HEK293 (cell line): ENCODE measurements around the gene AXIN1.

Source experiments
- CTCF ChIA-PET: fragments of 350-600 bp; formaldehyde crosslinking; extraction: SDS; loops from one replicate; lab custom pipeline; 2021; ENCODE audit warnings: antibody characterized with exemption; lab: Yijun Ruan, JAX
- POLR2A ChIA-PET: fragments of 300-600 bp; formaldehyde crosslinking; extraction: SDS; loops from one replicate; lab custom pipeline; 2020; ENCODE audit warnings: antibody characterized with exemption, inconsistent platforms; lab: Yijun Ruan, JAX
- H3K27ac ChIP-seq: fragments of 200-500 bp; sonication (Bioruptor generic); 2 replicates; pipeline ENCODE4 v1.5.1; 2014; ENCODE audit warnings: low read depth, low read length, control low read depth, inconsistent platforms; ENCODE audit errors: extremely low read depth
- H3K36me3 ChIP-seq, 2 experiments: fragments of 200-500 bp in 1 of 2; sonication (Bioruptor generic) in 1 of 2; 1 replicate in 1 of 2; 2 replicates in 1 of 2; pipeline ENCODE4 v1.5.1; 2014 to 2017; ENCODE audit warnings: inconsistent platforms in 2 of 2, low read length in 2 of 2; ENCODE audit not compliant: control insufficient read depth in 2 of 2, insufficient read depth in 1 of 2
- H3K4me1 ChIP-seq: fragments of 200-500 bp; sonication (Bioruptor generic); 2 replicates; pipeline ENCODE4 v1.5.1; 2014; ENCODE audit warnings: mild to moderate bottlenecking, low read length, inconsistent platforms; ENCODE audit not compliant: control insufficient read depth, insufficient read depth
- H3K4me3 ChIP-seq: 2 replicates; pipeline ENCODE4 v1.5.1; 2011; ENCODE audit warnings: low read depth, mild to moderate bottlenecking, control low read depth, low read length, moderate library complexity
- H3K9me3 ChIP-seq: fragments of 200-500 bp; sonication (Bioruptor generic); 2 replicates; pipeline ENCODE4 v1.5.1; 2014; ENCODE audit warnings: low read depth, low read length, inconsistent platforms; ENCODE audit not compliant: control insufficient read depth, insufficient read depth
- BCL11A ChIP-seq: fragments of 450-650 bp; formaldehyde crosslinking; IDR thresholded peaks from 2 replicates; pipeline ENCODE4 v1.5.1; 2016; ENCODE audit warnings: low read depth, missing biosample characterization, missing genetic modification characterization
- HOXA7 ChIP-seq: sonication (generic); formaldehyde crosslinking; IDR thresholded peaks from 2 replicates; pipeline ENCODE4 v1.8.1; 2022; ENCODE audit warnings: missing genetic modification reagents, borderline replicate concordance
- IKZF3 ChIP-seq: fragments of 450-650 bp; IDR thresholded peaks from 2 replicates; pipeline ENCODE4 v1.5.0; 2018; ENCODE audit warnings: missing biosample characterization, mild to moderate bottlenecking, missing genetic modification characterization, moderate library complexity
- KLF16 ChIP-seq: fragments of 450-650 bp; formaldehyde crosslinking; IDR thresholded peaks from 2 replicates; pipeline ENCODE4 v1.5.1; 2017; ENCODE audit warnings: missing biosample characterization, missing genetic modification characterization
- KLF8 ChIP-seq: fragments of 450-650 bp; formaldehyde crosslinking; IDR thresholded peaks from 2 replicates; pipeline ENCODE4 v1.5.1; 2016; ENCODE audit warnings: missing biosample characterization, missing genetic modification characterization
- PATZ1 ChIP-seq: fragments of 450-650 bp; formaldehyde crosslinking; IDR thresholded peaks from 2 replicates; pipeline ENCODE4 v1.5.1; 2016; ENCODE audit warnings: missing biosample characterization, missing genetic modification characterization
- SP2 ChIP-seq: fragments of 450-650 bp; formaldehyde crosslinking; IDR thresholded peaks from 2 replicates; pipeline ENCODE4 v1.5.1; 2016; ENCODE audit warnings: missing biosample characterization, missing genetic modification characterization
- SP3 ChIP-seq: fragments of 450-650 bp; formaldehyde crosslinking; IDR thresholded peaks from 2 replicates; pipeline ENCODE4 v1.5.1; 2016; ENCODE audit warnings: missing biosample characterization, missing genetic modification characterization
- YY2 ChIP-seq: fragments of 450-650 bp; formaldehyde crosslinking; IDR thresholded peaks from 2 replicates; pipeline ENCODE4 v1.5.1; 2016; ENCODE audit warnings: missing biosample characterization, missing genetic modification characterization
- ZBTB1 ChIP-seq: fragments of 450-650 bp; formaldehyde crosslinking; IDR thresholded peaks from 2 replicates; pipeline ENCODE4 v1.5.1; 2016; ENCODE audit warnings: missing biosample characterization, missing genetic modification characterization
- ZBTB8A ChIP-seq: fragments of 450-650 bp; formaldehyde crosslinking; IDR thresholded peaks from 2 replicates; pipeline ENCODE4 v1.5.1; 2016; ENCODE audit warnings: missing biosample characterization, missing genetic modification characterization
- ZFHX2 ChIP-seq: fragments of 450-650 bp; formaldehyde crosslinking; conservative IDR thresholded peaks from 2 replicates; pipeline ENCODE4 v1.5.1; 2016; ENCODE audit warnings: missing biosample characterization, missing genetic modification characterization
- ZFP37 ChIP-seq: fragments of 450-650 bp; formaldehyde crosslinking; IDR thresholded peaks from 2 replicates; pipeline ENCODE4 v1.5.1; 2016; ENCODE audit warnings: missing biosample characterization, missing genetic modification characterization
- ZNF133 ChIP-seq: fragments of 450-650 bp; formaldehyde crosslinking; IDR thresholded peaks from 2 replicates; pipeline ENCODE4 v1.5.1; 2016; ENCODE audit warnings: missing biosample characterization, missing genetic modification characterization
- ZNF169 ChIP-seq: fragments of 450-650 bp; formaldehyde crosslinking; IDR thresholded peaks from 2 replicates; pipeline ENCODE4 v1.5.1; 2016; ENCODE audit warnings: missing biosample characterization, missing genetic modification characterization
- ZNF214 ChIP-seq: fragments of 450-650 bp; formaldehyde crosslinking; IDR thresholded peaks from 2 replicates; pipeline ENCODE4 v1.5.1; 2017; ENCODE audit warnings: missing biosample characterization, mild to moderate bottlenecking, missing genetic modification characterization, borderline replicate concordance
- ZNF404 ChIP-seq: fragments of 450-650 bp; formaldehyde crosslinking; IDR thresholded peaks from 2 replicates; pipeline ENCODE4 v1.5.1; 2017; ENCODE audit warnings: missing biosample characterization, missing genetic modification characterization
- ZNF596 ChIP-seq: fragments of 450-650 bp; IDR thresholded peaks from 2 replicates; pipeline ENCODE4 v1.5.0; 2018; ENCODE audit warnings: missing biosample characterization, mild to moderate bottlenecking, missing genetic modification characterization, moderate library complexity
- ZNF654 ChIP-seq: fragments of 450-650 bp; formaldehyde crosslinking; IDR thresholded peaks from 2 replicates; pipeline ENCODE4 v1.5.1; 2016; ENCODE audit warnings: low read depth, missing biosample characterization, missing genetic modification characterization
- ZNF792 ChIP-seq: fragments of 450-650 bp; formaldehyde crosslinking; IDR thresholded peaks from 2 replicates; pipeline ENCODE4 v1.5.1; 2016; ENCODE audit warnings: missing biosample characterization, missing genetic modification characterization
- ZSCAN23 ChIP-seq: fragments of 450-650 bp; formaldehyde crosslinking; IDR thresholded peaks from 2 replicates; pipeline ENCODE4 v1.5.1; 2016; ENCODE audit warnings: missing biosample characterization, missing genetic modification characterization
- TF ChIP-seq, protein P1 (sequence below): fragments of 450-650 bp; formaldehyde crosslinking; IDR thresholded peaks from 2 replicates; pipeline ENCODE4 v1.5.1; 2016; ENCODE audit warnings: missing biosample characterization, missing genetic modification characterization
- TF ChIP-seq, protein P2 (sequence below): fragments of 450-650 bp; formaldehyde crosslinking; IDR thresholded peaks from 2 replicates; pipeline ENCODE4 v1.5.1; 2016; ENCODE audit warnings: missing biosample characterization, missing genetic modification characterization
- TF ChIP-seq, protein P3 (sequence below): fragments of 450-650 bp; formaldehyde crosslinking; IDR thresholded peaks from 2 replicates; pipeline ENCODE4; 2016; ENCODE audit warnings: missing biosample characterization, missing genetic modification characterization
- TF ChIP-seq, protein P4 (sequence below): sonication (generic); formaldehyde crosslinking; IDR thresholded peaks from 2 replicates; pipeline ENCODE4 v1.8.1; 2022; ENCODE audit warnings: mild to moderate bottlenecking, moderate library complexity, missing genetic modification reagents

The AXIN1 gene

DNA sequence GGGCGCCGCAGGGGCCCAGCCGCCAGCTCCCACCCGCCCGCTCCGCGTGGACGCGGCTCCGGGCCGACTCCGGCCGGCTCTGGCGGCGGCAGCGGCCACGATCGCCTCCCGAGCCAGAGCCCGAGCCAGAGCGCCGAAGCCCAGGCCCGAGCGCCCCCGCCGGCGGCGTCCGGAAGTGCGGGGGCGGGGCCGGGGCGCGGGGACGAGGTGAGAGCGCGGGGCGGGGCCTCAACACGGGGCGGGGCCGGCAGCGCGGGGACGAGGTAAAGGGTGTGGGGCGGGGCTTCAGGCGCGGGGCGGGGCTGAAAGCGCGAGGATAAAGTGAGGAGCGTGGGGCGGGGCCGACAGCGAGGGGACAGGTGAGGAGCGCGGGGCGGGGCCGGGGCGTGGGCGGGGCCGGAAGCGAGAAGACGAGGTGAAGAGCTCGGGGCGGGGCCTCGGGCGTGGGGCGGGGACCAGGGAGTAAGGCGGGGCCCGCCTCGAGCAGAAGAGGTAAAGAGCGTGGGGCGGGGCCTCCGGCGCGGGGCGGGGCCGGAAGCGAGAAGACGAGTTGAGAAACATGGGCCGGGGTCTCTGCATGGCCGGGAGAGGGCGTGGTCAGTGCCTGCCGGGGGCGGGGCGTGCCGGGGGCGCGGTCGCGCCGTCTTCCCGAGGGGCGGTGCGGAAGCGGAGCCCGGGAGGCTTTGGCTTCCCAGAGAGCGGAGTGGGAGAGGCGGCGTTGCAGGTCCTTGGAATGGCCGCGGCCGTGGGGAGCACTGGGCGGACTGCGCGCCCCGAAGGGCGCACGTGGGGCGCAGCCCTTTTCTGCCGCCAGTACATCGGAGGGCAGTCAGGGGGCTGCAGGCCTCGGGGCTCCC is at the start of gene AXIN1:
Gene AXIN1 (minus strand): TSS at position 177 of the 857 bp plus-strand sequence. CDS start 5,698 bp downstream, outside the sequence.
- H3K9me3 ChIP-seq: no peaks in the 10 kb centered on the region
- POLR2A ChIA-PET: interaction anchor here (0.5 to 1.8 kb wide), 28 partner anchors 9 to 793 kb away, joined by 3 to 31 read pairs (median 5); partner anchors contain the start of genes ANTKMT, LUC7L, MRPL28 and POLR3K
- CTCF ChIA-PET: interaction anchor here (0.7 to 1.8 kb wide), 3 partner anchors 9 to 129 kb away, joined by 3 to 5 read pairs (median 4); partner anchors contain the start of gene FAM234A
- peak within 1 kb of the TSS; percentile 72; the same call in 1 of the 2 replicates for H3K27ac ChIP-seq
- peak within 1 kb of the TSS; percentile 51 for H3K4me3 ChIP-seq
- H3K4me1 ChIP-seq: peaks cover 2% of the 10 kb centered on the region; the same call in 1 of the 2 replicates
- peaks cover 0 to 12% of the 10 kb centered on the region in 2 experiments; a peak in 2 of 3 replicates for H3K36me3 ChIP-seq
- TF ChIP-seq, protein P1, sequence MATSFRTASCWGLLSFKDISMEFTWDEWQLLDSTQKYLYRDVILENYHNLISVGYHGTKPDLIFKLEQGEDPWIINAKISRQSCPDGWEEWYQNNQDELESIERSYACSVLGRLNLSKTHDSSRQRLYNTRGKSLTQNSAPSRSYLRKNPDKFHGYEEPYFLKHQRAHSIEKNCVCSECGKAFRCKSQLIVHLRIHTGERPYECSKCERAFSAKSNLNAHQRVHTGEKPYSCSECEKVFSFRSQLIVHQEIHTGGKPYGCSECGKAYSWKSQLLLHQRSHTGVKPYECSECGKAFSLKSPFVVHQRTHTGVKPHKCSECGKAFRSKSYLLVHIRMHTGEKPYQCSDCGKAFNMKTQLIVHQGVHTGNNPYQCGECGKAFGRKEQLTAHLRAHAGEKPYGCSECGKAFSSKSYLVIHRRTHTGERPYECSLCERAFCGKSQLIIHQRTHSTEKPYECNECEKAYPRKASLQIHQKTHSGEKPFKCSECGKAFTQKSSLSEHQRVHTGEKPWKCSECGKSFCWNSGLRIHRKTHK (tag by site-specific recombination): no peak
- no peak for TF ChIP-seq ZNF404
- TF ChIP-seq, protein P2, sequence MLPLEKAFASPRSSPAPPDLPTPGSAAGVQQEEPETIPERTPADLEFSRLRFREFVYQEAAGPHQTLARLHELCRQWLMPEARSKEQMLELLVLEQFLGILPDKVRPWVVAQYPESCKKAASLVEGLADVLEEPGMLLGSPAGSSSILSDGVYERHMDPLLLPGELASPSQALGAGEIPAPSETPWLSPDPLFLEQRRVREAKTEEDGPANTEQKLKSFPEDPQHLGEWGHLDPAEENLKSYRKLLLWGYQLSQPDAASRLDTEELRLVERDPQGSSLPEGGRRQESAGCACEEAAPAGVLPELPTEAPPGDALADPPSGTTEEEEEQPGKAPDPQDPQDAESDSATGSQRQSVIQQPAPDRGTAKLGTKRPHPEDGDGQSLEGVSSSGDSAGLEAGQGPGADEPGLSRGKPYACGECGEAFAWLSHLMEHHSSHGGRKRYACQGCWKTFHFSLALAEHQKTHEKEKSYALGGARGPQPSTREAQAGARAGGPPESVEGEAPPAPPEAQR: no peak
- no peak for TF ChIP-seq YY2 (tag by site-specific recombination)
- TF ChIP-seq ZNF133 (tag by site-specific recombination): no peak
- TF ChIP-seq ZNF169 (tag by site-specific recombination): no peak
- peak; percentile 97 for TF ChIP-seq SP3 (tag by site-specific recombination)
- TF ChIP-seq ZFP37 (tag by site-specific recombination): no peak
- no peak for TF ChIP-seq ZNF596 (tag by site-specific recombination)
- peak; percentile 86 for TF ChIP-seq SP2 (tag by site-specific recombination)
- peak; percentile 40; the same call in 1 of the 2 replicates for TF ChIP-seq ZFHX2
- no peak for TF ChIP-seq HOXA7 (CRISPR knock-in tag)
- TF ChIP-seq ZNF214: no peak
- TF ChIP-seq PATZ1 (tag by site-specific recombination): peak; percentile 86
- peak; percentile 93 for TF ChIP-seq ZBTB8A
- TF ChIP-seq KLF16 (tag by site-specific recombination): peak; percentile 77
- TF ChIP-seq BCL11A (tag by site-specific recombination): no peak
- TF ChIP-seq IKZF3 (tag by site-specific recombination): peak; percentile 81
- no peak for TF ChIP-seq ZNF792 (tag by site-specific recombination)
- TF ChIP-seq, protein P3, sequence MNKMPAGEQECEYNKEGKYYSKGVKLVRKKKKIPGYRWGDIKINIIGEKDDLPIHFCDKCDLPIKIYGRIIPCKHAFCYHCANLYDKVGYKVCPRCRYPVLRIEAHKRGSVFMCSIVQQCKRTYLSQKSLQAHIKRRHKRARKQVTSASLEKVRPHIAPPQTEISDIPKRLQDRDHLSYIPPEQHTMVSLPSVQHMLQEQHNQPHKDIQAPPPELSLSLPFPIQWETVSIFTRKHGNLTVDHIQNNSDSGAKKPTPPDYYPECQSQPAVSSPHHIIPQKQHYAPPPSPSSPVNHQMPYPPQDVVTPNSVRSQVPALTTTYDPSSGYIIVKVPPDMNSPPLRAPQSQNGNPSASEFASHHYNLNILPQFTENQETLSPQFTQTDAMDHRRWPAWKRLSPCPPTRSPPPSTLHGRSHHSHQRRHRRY (tag by site-specific recombination): no peak
- TF ChIP-seq, protein P4, sequence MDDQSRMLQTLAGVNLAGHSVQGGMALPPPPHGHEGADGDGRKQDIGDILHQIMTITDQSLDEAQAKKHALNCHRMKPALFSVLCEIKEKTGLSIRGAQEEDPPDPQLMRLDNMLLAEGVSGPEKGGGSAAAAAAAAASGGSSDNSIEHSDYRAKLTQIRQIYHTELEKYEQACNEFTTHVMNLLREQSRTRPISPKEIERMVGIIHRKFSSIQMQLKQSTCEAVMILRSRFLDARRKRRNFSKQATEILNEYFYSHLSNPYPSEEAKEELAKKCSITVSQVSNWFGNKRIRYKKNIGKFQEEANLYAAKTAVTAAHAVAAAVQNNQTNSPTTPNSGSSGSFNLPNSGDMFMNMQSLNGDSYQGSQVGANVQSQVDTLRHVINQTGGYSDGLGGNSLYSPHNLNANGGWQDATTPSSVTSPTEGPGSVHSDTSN (CRISPR knock-in tag): no peak
- no peak for TF ChIP-seq ZSCAN23 (tag by site-specific recombination)
- no peak for TF ChIP-seq ZNF654 (tag by site-specific recombination)
- no peak for TF ChIP-seq ZBTB1 (tag by site-specific recombination)
- TF ChIP-seq KLF8: peak; percentile 98
